ENCODE data around the gene KAZN. TPM values are rescaled to one million over a fixed set of nuclear protein-coding genes. Genes with fewer than 3 reads are reported as not detected.

The KAZN gene
- total and polyA plus RNA-seq, 2 of the 8 experiments (the other 6 are each of a cell fraction or from before 2014, with no cell fraction given), result 3.7 to 11.8 TPM

DNA sequence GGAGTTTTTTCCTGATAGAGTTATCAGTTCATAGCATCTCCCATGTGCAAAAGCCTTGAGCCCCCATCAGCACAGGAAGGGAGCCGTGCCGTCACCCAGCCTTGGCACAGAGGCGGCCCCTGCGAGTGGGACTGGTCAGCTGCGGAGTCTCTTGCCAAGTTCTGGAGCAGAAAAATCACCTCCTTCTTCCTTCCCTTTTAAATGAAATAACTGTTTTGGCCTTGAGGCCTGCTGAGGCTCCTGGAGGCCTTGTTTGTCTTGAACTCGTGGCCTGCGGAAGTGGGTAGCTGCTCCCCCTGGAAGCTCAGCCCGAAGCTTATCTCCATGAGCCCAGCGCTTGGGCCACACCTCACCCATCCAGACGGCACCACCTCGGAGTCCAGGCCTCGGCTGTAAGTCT lies 409.4 kb downstream of the KAZN start (continued):
- no peak for TF ChIP-seq FOSL1 (IDR thresholded peaks at IDR 0.05; ENCODE audit: insufficient read depth, low read depth, low read length)
- TF ChIP-seq NRF1 (IDR thresholded peaks at IDR 0.05; ENCODE audit: low read depth, low read length), result no peak
